ENCODE data around the gene CCDC40. TPM values are rescaled to one million over a fixed set of nuclear protein-coding genes. Genes with fewer than 3 reads are reported as not detected.
A peak's percentile ranks its signal among the peaks of the same experiment; 100 is the strongest.

The CCDC40 gene
- total and polyA plus RNA-seq, 9 of the 15 experiments (the other 6 are each of a cell fraction or from before 2014, with no cell fraction given) = 0.07 to 0.33 TPM; not detected in 7

DNA sequence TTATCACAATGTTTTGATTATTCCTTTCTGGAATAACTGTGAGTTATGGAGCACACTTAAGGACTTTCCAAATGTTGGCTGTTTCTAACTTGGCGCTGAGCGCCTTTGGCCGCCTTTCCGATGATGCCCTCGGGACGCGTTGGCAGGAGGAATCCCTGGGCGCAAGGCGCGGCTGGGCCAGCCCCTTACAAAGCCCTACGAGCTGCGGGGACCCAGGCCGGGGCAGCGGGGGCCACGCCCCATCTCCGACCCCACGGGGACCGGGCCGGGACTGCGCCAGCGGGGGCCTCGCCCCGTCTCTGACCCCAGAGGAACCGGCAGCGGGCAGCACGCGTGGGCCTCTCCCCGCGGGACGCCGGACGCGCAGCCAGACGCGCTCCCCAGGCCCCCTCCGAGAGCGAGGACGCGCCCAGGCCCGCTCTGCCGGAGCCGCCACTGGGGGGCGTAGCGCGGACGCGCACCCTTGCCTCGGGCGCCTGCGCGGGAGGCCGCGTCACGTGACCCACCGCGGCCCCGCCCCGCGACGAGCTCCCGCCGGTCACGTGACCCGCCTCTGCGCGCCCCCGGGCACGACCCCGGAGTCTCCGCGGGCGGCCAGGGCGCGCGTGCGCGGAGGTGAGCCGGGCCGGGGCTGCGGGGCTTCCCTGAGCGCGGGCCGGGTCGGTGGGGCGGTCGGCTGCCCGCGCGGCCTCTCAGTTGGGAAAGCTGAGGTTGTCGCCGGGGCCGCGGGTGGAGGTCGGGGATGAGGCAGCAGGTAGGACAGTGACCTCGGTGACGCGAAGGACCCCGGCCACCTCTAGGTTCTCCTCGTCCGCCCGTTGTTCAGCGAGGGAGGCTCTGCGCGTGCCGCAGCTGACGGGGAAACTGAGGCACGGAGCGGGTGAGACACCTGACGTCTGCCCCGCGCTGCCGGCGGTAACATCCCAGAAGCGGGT is 64.8 kb downstream of the CCDC40 start, which contains the start of gene GAA (continued):
- TF ChIP-seq, protein P1, sequence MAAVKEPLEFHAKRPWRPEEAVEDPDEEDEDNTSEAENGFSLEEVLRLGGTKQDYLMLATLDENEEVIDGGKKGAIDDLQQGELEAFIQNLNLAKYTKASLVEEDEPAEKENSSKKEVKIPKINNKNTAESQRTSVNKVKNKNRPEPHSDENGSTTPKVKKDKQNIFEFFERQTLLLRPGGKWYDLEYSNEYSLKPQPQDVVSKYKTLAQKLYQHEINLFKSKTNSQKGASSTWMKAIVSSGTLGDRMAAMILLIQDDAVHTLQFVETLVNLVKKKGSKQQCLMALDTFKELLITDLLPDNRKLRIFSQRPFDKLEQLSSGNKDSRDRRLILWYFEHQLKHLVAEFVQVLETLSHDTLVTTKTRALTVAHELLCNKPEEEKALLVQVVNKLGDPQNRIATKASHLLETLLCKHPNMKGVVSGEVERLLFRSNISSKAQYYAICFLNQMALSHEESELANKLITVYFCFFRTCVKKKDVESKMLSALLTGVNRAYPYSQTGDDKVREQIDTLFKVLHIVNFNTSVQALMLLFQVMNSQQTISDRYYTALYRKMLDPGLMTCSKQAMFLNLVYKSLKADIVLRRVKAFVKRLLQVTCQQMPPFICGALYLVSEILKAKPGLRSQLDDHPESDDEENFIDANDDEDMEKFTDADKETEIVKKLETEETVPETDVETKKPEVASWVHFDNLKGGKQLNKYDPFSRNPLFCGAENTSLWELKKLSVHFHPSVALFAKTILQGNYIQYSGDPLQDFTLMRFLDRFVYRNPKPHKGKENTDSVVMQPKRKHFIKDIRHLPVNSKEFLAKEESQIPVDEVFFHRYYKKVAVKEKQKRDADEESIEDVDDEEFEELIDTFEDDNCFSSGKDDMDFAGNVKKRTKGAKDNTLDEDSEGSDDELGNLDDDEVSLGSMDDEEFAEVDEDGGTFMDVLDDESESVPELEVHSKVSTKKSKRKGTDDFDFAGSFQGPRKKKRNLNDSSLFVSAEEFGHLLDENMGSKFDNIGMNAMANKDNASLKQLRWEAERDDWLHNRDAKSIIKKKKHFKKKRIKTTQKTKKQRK (IDR thresholded peaks at IDR 0.05; ENCODE audit: borderline replicate concordance, low read depth, low read length) = no peak
- TF ChIP-seq GATA2 (CRISPR knock-in tag; IDR thresholded peaks at IDR 0.05) = no peak
- no peak for TF ChIP-seq KDM1A (IDR thresholded peaks at IDR 0.05)
- TF ChIP-seq SIN3A (IDR thresholded peaks at IDR 0.05; ENCODE audit: borderline replicate concordance in 2 of 2, control insufficient read depth in 1 of 2, low read depth in 2 of 2, low read length in 2 of 2) = peak; percentile 8 to 25; a peak in 1 of 4 replicates
- no peak for TF ChIP-seq CSDE1 (IDR thresholded peaks at IDR 0.05)
- TF ChIP-seq, protein P2, sequence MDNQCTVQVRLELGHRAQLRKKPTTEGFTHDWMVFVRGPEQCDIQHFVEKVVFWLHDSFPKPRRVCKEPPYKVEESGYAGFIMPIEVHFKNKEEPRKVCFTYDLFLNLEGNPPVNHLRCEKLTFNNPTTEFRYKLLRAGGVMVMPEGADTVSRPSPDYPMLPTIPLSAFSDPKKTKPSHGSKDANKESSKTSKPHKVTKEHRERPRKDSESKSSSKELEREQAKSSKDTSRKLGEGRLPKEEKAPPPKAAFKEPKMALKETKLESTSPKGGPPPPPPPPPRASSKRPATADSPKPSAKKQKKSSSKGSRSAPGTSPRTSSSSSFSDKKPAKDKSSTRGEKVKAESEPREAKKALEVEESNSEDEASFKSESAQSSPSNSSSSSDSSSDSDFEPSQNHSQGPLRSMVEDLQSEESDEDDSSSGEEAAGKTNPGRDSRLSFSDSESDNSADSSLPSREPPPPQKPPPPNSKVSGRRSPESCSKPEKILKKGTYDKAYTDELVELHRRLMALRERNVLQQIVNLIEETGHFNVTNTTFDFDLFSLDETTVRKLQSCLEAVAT (IDR thresholded peaks at IDR 0.05) = no peak
- no peak for TF ChIP-seq TGIF2 (CRISPR knock-in tag; IDR thresholded peaks at IDR 0.05)
- no peak for TF ChIP-seq IFI16 (CRISPR knock-in tag; IDR thresholded peaks at IDR 0.05)
- no peak for TF ChIP-seq SAFB2 (IDR thresholded peaks at IDR 0.05; ENCODE audit: borderline replicate concordance, low read depth, low read length, severe bottlenecking)
- peak; percentile 41 for TF ChIP-seq U2AF1 (optimal IDR thresholded peaks at IDR 0.05; ENCODE audit: low read depth, low read length)
- TF ChIP-seq, protein P3, sequence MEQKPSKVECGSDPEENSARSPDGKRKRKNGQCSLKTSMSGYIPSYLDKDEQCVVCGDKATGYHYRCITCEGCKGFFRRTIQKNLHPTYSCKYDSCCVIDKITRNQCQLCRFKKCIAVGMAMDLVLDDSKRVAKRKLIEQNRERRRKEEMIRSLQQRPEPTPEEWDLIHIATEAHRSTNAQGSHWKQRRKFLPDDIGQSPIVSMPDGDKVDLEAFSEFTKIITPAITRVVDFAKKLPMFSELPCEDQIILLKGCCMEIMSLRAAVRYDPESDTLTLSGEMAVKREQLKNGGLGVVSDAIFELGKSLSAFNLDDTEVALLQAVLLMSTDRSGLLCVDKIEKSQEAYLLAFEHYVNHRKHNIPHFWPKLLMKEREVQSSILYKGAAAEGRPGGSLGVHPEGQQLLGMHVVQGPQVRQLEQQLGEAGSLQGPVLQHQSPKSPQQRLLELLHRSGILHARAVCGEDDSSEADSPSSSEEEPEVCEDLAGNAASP (IDR thresholded peaks at IDR 0.05) = no peak
- TF ChIP-seq PCBP1 (IDR thresholded peaks at IDR 0.05; ENCODE audit: low read depth, low read length, poor library complexity, severe bottlenecking) = no peak
- no peak for TF ChIP-seq SAP30 (IDR thresholded peaks at IDR 0.05; ENCODE audit: borderline replicate concordance, insufficient read depth, low read depth, low read length, poor library complexity, severe bottlenecking)
- TF ChIP-seq ZNF77 (CRISPR knock-in tag; IDR thresholded peaks at IDR 0.05) = no peak
- TF ChIP-seq ERF (CRISPR knock-in tag; IDR thresholded peaks at IDR 0.05) = peak; percentile 88
- TF ChIP-seq, protein P4, sequence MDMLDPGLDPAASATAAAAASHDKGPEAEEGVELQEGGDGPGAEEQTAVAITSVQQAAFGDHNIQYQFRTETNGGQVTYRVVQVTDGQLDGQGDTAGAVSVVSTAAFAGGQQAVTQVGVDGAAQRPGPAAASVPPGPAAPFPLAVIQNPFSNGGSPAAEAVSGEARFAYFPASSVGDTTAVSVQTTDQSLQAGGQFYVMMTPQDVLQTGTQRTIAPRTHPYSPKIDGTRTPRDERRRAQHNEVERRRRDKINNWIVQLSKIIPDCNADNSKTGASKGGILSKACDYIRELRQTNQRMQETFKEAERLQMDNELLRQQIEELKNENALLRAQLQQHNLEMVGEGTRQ (CRISPR knock-in tag; IDR thresholded peaks at IDR 0.05) = peak; percentile 94
- no peak for TF ChIP-seq ZNF324 (CRISPR knock-in tag; IDR thresholded peaks at IDR 0.05)
- TF ChIP-seq SNIP1 (IDR thresholded peaks at IDR 0.05; ENCODE audit: low read depth) = no peak
- no peak for TF ChIP-seq ZNF134 (CRISPR knock-in tag; conservative IDR thresholded peaks at IDR 0.05)

All from K562 (cell line).